Astrocyte of the cerebellum (primary cell): ENCODE results near the gene TNMD.

Experiments
- DNase-seq: peaks from one replicate; pipeline ENCODE4 v3.0.0-alpha.2; 2011; ENCODE audit warnings: low read depth
- H3K4me3 ChIP-seq: 2 replicates; pipeline ENCODE4 v1.5.1; 2011; ENCODE audit warnings: mild to moderate bottlenecking, low read depth, low read length, moderate library complexity
- in situ Hi-C: cut with HindIII; loops from 2 replicates; pipeline ENCODE4 v1.10.0; 2017; ENCODE audit warnings: low sequenced_read_pairs
- TF ChIP-seq, protein P1 (sequence below): IDR thresholded peaks from 2 replicates; pipeline ENCODE4 v1.5.1; 2012; ENCODE audit warnings: low read length, low read depth, moderate library complexity, mild to moderate bottlenecking; ENCODE audit errors: missing control alignments

TNMD gene

DNA sequence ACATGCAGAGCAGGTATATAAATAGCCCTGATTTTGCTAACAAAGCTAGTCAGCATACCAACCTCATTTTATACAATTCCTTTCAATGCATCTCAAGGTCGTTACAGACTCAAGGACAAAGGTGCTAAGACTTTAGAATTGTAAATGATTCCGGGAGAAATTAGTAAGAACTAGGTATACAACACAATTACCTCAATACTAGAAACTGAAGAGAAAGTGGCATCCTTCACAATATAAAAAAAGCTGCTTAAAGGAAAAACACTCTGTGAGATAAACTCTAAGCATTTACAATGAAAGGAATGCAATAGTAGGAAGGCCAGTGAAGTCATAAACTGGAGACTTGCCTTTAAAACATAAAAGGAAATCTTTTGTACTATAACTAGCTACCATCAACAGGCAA is 11.9 kb downstream of the TNMD start:
- in situ Hi-C loops, result no loop called here
- no peak overlapping the region for H3K4me3 ChIP-seq
- TF ChIP-seq, protein P1, sequence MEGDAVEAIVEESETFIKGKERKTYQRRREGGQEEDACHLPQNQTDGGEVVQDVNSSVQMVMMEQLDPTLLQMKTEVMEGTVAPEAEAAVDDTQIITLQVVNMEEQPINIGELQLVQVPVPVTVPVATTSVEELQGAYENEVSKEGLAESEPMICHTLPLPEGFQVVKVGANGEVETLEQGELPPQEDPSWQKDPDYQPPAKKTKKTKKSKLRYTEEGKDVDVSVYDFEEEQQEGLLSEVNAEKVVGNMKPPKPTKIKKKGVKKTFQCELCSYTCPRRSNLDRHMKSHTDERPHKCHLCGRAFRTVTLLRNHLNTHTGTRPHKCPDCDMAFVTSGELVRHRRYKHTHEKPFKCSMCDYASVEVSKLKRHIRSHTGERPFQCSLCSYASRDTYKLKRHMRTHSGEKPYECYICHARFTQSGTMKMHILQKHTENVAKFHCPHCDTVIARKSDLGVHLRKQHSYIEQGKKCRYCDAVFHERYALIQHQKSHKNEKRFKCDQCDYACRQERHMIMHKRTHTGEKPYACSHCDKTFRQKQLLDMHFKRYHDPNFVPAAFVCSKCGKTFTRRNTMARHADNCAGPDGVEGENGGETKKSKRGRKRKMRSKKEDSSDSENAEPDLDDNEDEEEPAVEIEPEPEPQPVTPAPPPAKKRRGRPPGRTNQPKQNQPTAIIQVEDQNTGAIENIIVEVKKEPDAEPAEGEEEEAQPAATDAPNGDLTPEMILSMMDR, result no peak
- DNase-seq, result no peak

DNA sequence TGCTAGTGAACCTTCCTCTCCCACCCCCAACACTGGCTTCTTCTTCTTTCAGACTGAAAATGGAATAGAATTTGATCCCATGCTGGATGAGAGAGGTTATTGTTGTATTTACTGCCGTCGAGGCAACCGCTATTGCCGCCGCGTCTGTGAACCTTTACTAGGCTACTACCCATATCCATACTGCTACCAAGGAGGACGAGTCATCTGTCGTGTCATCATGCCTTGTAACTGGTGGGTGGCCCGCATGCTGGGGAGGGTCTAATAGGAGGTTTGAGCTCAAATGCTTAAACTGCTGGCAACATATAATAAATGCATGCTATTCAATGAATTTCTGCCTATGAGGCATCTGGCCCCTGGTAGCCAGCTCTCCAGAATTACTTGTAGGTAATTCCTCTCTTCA is 14.7 kb downstream of the TNMD start:
- H3K4me3 ChIP-seq, result no peak overlapping the region
- no peak for DNase-seq
- TF ChIP-seq, protein P1, result no peak
- in situ Hi-C loops, result no loop called here

DNA sequence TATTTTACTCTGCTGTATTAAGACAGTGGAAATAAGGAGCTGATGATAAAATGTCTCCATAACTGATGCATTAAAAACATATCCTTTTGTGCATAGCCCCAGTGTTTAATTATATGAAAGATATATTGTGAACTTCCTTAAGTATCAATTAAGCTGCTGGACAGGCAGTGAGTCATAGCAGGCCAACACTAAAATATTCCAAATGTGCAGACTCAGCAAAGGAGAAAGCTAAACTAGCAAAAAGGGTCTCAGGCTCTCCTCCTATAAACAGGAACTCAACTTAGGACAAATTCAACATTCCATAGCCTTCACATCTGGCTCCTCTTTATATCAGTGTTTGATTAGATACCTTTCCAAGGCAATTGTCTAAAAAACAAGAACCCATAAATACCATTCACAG is 15.6 kb downstream of the TNMD start:
- TF ChIP-seq, protein P1, result no peak
- no peak overlapping the region for H3K4me3 ChIP-seq
- DNase-seq, result no peak
- in situ Hi-C loops, result no loop called here

DNA sequence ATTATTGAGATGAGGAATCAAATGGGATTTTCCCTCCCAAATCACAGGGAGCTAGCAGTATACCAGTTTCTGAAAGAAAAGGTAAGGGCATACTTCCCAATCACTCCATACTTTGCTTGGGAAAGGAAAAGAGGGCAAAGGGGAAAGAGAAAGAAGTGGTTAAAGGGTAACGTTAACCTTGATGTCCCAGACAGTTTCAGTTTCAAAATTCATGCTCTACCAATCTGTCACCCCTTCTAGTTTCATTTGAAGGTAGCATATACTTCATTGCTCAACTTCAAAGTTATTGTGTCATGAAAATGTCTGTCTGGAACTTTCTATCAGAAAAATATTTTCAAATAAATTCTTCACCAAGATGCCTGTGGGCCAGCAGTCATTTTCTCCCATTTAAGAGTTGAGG is 16.0 kb downstream of the TNMD start:
- in situ Hi-C loops, result no loop called here
- no peak for DNase-seq
- H3K4me3 ChIP-seq, result no peak overlapping the region

DNA sequence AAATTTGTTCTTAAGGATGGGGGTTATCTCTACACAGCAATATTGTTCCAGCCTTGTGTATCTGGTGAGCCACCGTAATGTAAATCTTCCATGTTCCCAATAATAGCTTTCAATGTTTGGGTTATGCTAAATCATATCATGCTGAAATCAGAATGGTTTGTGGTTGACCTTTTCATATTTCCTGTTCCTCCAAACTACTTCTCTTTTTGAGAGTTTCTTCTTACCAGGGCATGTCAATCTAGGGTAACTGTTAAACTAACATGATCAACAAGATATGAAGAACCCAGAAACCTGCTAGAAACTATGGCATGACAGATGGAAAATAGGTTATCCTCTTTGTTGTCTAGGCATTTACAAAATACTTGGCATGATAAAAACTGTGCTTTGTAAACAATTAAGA is 22.0 kb downstream of the TNMD start:
- in situ Hi-C loops, result no loop called here
- H3K4me3 ChIP-seq, result no peak overlapping the region
- TF ChIP-seq, protein P1, result no peak
- no peak for DNase-seq

More for the DNA sequence above, 16.0 kb downstream of the TNMD start:
- TF ChIP-seq, protein P1, result no peak

DNA sequence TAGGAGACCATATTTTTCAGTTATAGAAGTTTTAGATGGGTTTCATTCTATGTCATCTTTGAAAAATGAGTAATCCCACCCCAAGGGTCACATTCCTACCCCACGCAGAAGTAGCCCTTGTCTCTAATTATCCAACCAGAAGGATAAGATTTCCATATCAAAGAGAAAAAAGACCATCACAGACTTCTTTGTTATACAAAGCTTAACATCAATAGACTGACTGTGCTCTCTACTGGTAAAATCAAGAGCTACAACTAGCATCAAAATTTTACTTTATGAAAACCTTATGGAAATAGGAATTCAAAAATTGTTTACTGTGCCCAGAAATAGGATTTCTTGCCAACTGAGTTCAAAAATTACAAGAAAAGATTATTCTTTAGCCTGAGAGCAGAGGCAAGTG is 24.9 kb downstream of the TNMD start:
- no peak for DNase-seq
- TF ChIP-seq, protein P1, result peak; percentile 3
- no peak overlapping the region for H3K4me3 ChIP-seq
- in situ Hi-C loops, result no loop called here

DNA sequence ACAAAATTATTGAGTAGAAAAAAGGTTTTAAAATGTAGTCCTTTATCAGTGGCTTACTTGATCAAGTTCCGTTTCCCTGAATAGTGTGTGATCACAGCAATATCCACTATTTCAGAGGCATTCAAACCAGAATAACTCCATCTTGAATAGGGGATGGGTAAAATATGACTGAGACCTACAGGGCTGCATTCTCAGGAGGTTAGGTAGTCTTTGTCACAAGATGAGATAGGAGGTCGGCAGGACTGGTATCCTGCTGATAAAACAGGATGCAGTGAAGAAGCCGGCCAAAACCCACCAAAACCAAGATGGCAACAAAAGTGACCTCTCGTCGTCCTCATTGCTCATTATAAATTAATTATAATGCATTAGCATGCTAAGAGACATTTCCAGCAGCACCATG is 27.2 kb downstream of the TNMD start:
- no peak for DNase-seq
- no peak overlapping the region for H3K4me3 ChIP-seq
- TF ChIP-seq, protein P1, result no peak
- in situ Hi-C loops, result no loop called here
